WTC11 (cell line): Measurements from ENCODE around the gene GJA3.

Experiments used
- ATF1 ChIP-seq: sonication (generic); formaldehyde crosslinking; IDR thresholded peaks from 2 replicates; pipeline ENCODE4 v1.8.1; 2023; ENCODE audit warnings: mild to moderate bottlenecking, moderate library complexity, missing genetic modification reagents
- ATF3 ChIP-seq: sonication (generic); formaldehyde crosslinking; conservative IDR thresholded peaks from 2 replicates; pipeline ENCODE4 v1.8.1; 2022; ENCODE audit warnings: mild to moderate bottlenecking, missing genetic modification reagents
- CREB1 ChIP-seq: sonication (generic); formaldehyde crosslinking; IDR thresholded peaks from 2 replicates; pipeline ENCODE4 v1.8.0; 2023; ENCODE audit warnings: mild to moderate bottlenecking, missing genetic modification reagents
- CTCF ChIP-seq: fragments of 200-600 bp; IDR thresholded peaks from 2 replicates; pipeline ENCODE4 v1.8.0; 2022; ENCODE audit warnings: antibody characterized with exemption
- ESRRA ChIP-seq: sonication (generic); formaldehyde crosslinking; IDR thresholded peaks from 2 replicates; pipeline ENCODE4 v1.8.1; 2022; ENCODE audit warnings: mild to moderate bottlenecking, missing genetic modification reagents, borderline replicate concordance
- GTF2I ChIP-seq: fragments of 250-450 bp; sonication (Bioruptor Pico); conservative IDR thresholded peaks from 2 replicates; pipeline ENCODE4 v1.4.0; 2021; ENCODE audit warnings: mild to moderate bottlenecking
- HMGXB4 ChIP-seq: sonication (generic); formaldehyde crosslinking; IDR thresholded peaks from 2 replicates; pipeline ENCODE4 v1.8.1; 2023; ENCODE audit warnings: mild to moderate bottlenecking, moderate library complexity, missing genetic modification reagents
- KAT7 ChIP-seq: sonication (generic); formaldehyde crosslinking; IDR thresholded peaks from 2 replicates; pipeline ENCODE4 v1.8.1; 2023; ENCODE audit warnings: missing genetic modification reagents, mild to moderate bottlenecking, borderline replicate concordance
- NFYB ChIP-seq: sonication (generic); formaldehyde crosslinking; conservative IDR thresholded peaks from 2 replicates; pipeline ENCODE4 v1.8.0; 2022; ENCODE audit warnings: low read depth, missing genetic modification reagents
- NR1H2 ChIP-seq: sonication (generic); formaldehyde crosslinking; IDR thresholded peaks from 2 replicates; pipeline ENCODE4 v1.9.0; 2021; ENCODE audit warnings: mild to moderate bottlenecking, moderate library complexity, missing genetic modification reagents
- PREB ChIP-seq: sonication (generic); formaldehyde crosslinking; IDR thresholded peaks from 2 replicates; pipeline ENCODE4 v1.8.1; 2022; ENCODE audit warnings: mild to moderate bottlenecking, missing genetic modification reagents, moderate library complexity, borderline replicate concordance
- RORB ChIP-seq: fragments of 250-450 bp; sonication (Bioruptor Pico); IDR thresholded peaks from 2 replicates; pipeline ENCODE4 v1.9.0; 2021; ENCODE audit warnings: mild to moderate bottlenecking
- TEAD1 ChIP-seq: sonication (generic); formaldehyde crosslinking; IDR thresholded peaks from 2 replicates; pipeline ENCODE4 v1.8.0; 2022; ENCODE audit warnings: mild to moderate bottlenecking, missing genetic modification reagents
- ZSCAN18 ChIP-seq: fragments of 250-450 bp; sonication (Bioruptor Pico); IDR thresholded peaks from 2 replicates; pipeline ENCODE4 v2.1.2; 2022; ENCODE audit warnings: mild to moderate bottlenecking, moderate library complexity

GRCh38 chr13:20130652-20131051, 30.2 kb downstream of the GJA3 start:
- TF ChIP-seq CTCF (no peak), HMGXB4 (CRISPR knock-in tag) (no peak), KAT7 (no peak), ZSCAN18 (CRISPR knock-in tag) (no peak), ATF3 (CRISPR knock-in tag) (no peak), CREB1 (CRISPR knock-in tag) (no peak), TEAD1 (no peak), ATF1 (CRISPR knock-in tag) (no peak), NR1H2 (CRISPR knock-in tag) (no peak), NFYB (CRISPR knock-in tag) (no peak), RORB (CRISPR knock-in tag) (no peak), GTF2I (CRISPR knock-in tag) (no peak), PREB (no peak), ESRRA (no peak)
